Esophagus (tissue), 2 donors: ENCODE results near the gene NDC1. TPM values are rescaled to one million over a fixed set of nuclear protein-coding genes. Genes with fewer than 3 reads are reported as not detected.

Experiments used
- H3K27ac ChIP-seq, 2 donors: one replicate each; pipeline ENCODE4 v1.5.1; 2013; ENCODE audit warnings: low read depth in 2 of 2, mild to moderate bottlenecking in 2 of 2, inconsistent platforms in 1 of 2, low read length in 1 of 2, moderate library complexity in 1 of 2
- H3K27me3 ChIP-seq, 2 donors: one replicate each; pipeline ENCODE4 v1.6.1; 2013; ENCODE audit warnings: low read length in 2 of 2, control low read depth in 1 of 2, mild to moderate bottlenecking in 1 of 2; ENCODE audit not compliant: insufficient read depth in 2 of 2, control insufficient read depth in 1 of 2
- H3K36me3 ChIP-seq, 2 donors: one replicate each; pipeline ENCODE4 v1.6.1; 2013; ENCODE audit warnings: low read length in 1 of 2; ENCODE audit not compliant: control insufficient read depth in 2 of 2, insufficient read depth in 2 of 2
- H3K4me1 ChIP-seq, 2 donors: one replicate each; pipeline ENCODE4 v1.6.1; 2013; ENCODE audit warnings: low read length in 1 of 2; ENCODE audit not compliant: control insufficient read depth in 2 of 2, insufficient read depth in 2 of 2
- H3K4me3 ChIP-seq, 2 donors: one replicate each; pipeline ENCODE4 v1.5.1; 2013; ENCODE audit warnings: low read length in 2 of 2, mild to moderate bottlenecking in 2 of 2, low read depth in 1 of 2, moderate library complexity in 1 of 2
- H3K9me3 ChIP-seq, 2 donors: one replicate each; pipeline ENCODE4 v1.6.1; 2013; ENCODE audit warnings: mild to moderate bottlenecking in 2 of 2, low read depth in 1 of 2, low read length in 1 of 2, moderate library complexity in 1 of 2; ENCODE audit not compliant: control insufficient read depth in 2 of 2, insufficient read depth in 1 of 2
- WGBS, 2 donors: extraction: QIAGEN DNeasy Blood & Tissue Kit; methylation state at CpG; one replicate each; pipeline ENCODE4 v1.1.7; 2013; 5-methylcytosine and 5-hydroxymethylcytosine counted together
- polyA plus RNA-seq, 2 donors: library from polyadenylated mRNA; stranded (reverse); fragments of 200-250 nt; gene quantifications; one replicate each; pipeline ENCODE4 v1.2.3, GENCODE V29; 2013
- donor health status: healthy with polysubstance abuse.
- donor health status: Bipolar disorder and iron deficiency.

Gene NDC1
- polyA plus RNA-seq, 2 donors, result 4.9 to 7.1 TPM

DNA sequence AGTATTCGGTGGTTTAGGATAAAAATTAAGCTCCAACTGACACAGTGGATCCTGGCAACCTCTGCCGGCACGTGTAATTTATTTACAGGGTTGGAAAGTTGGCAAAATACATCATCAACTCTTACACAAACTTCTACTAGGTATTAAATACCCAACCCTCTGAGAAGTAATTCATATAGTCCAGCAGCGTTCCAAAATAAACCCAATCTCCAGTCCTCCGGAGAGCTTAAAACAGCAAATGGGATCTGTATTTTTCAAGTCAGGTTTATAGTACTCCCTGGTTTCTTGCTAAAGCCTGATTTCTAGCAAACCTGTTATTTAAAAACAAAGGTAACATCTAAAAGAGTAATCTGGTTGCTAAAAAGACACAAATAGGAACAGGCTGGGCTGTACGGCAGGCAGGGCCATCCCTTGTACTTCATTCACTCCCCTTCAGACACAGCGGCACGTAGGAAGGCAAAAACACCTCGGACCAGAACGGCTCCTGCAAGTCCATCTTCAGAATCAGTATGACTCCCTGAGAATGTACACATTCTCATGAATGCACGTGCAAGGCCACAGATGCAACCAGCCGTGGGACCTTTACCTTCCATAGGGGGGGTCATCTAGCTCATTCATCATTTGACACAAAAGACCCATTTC, 107.8 kb downstream of the NDC1 start:
- H3K27ac ChIP-seq, result no peak overlapping the region
- H3K4me3 ChIP-seq, result no peak overlapping the region
- H3K27me3 ChIP-seq, result no peaks in the 10 kb centered on the region
- no peaks in the 10 kb centered on the region for H3K4me1 ChIP-seq
- H3K36me3 ChIP-seq, result no peaks in the 10 kb centered on the region
- 77 to 83% methylated on average over 12 of the region's 12 CpGs for WGBS, 2 donors
- no peaks in the 10 kb centered on the region for H3K9me3 ChIP-seq

DNA sequence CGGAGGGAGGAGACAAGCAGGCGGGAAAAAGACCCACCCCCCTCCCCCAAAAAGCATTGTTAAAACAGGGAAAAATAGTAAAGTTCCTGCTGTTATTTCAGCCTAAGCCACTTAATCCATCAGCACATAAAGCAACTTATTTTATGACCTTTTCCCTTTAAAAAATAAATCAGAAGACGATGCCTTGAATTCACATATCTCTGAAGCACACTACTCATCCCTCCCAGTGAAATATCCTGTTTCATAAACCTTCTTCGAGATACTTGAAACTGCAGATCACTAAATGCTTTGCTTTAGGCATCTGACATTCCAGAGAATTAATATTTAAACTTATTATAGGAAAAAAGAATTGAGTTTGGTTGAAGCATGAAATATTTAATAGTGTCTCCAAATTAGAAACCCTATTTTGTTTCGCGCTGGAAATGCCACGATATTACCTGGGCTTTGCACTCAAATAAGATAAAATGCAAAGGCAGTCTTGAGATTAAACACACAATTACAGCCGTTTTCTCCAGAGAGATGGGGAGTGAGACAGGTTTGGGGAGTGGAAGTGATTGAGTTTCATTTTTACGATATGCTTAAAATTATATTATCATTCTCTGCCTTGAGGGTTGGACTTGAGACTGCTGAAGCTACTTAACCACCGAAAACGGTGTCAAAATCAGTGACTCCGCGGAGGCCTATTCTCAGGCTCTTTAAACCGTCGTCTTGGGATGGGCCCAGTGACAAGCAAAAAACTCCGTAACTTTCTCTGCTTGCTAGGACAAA, 108.5 kb downstream of the NDC1 start:
- Histone ChIP-seq H3K9me3 (no peaks in the 10 kb centered on the region), H3K36me3 (no peaks in the 10 kb centered on the region), H3K4me1 (no peaks in the 10 kb centered on the region), H3K27ac (no peak overlapping the region), H3K4me3 (no peak overlapping the region), H3K27me3 (no peaks in the 10 kb centered on the region)
- WGBS, 2 donors, result 81 to 86% methylated on average over 16 of the region's 16 CpGs

DNA sequence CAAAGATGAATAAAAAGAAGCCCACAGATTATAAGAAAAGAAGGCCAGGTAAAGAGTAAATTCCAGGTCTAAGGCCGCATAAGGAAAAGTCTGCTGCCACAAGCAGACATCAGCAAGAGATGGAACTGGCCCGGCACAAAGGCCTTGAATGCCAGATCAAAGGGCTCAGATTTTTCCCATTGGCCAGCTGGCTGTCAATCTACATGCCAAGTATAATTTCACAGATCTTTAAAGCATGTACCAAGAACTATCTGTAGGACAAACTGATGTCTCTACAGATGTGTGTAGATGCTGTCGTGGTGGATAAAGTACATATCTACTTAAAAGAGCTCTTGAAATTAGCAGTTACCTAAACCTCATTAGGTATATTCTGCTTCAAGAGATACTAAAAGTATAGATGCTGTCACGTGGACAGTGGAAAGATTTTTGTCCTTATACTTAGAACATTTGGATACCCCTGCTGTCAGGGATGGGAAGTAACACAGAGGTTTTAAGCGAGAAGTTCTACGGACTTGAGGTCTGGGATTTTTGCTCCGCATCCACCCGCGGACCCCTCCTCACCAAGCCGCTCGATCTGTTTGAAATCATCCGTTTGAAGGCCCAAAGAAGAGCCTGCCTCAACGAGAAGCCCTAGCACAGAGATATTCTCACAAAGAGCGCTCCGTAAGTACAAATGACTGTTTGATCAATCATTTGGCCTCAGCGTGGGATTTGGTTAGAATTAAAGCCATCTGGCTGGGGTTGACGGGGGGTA, 109.2 kb downstream of the NDC1 start:
- WGBS, 2 donors, result 82 to 86% methylated on average over 17 of the region's 17 CpGs
- Histone ChIP-seq H3K27ac (no peak overlapping the region), H3K4me3 (no peak overlapping the region), H3K9me3 (no peaks in the 10 kb centered on the region), H3K27me3 (no peaks in the 10 kb centered on the region), H3K4me1 (no peaks in the 10 kb centered on the region), H3K36me3 (no peaks in the 10 kb centered on the region)

DNA sequence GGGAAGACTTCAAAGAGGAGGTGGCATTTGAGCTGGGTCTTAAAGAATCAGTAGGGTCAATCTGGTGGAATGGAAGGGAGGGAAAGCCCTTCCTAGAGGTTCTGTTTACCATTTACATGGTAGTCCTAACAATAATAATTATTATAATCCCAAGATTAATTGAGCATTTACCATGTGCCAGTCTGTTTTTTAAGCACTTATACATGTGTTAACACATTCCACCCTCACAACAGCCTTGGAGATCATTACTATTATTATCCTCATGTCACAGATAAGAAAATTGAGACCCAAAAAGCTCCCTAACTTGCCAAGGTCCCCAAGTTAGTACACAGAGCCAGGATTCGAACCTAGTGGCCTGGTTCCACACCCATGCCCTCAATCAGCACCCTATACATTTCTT, 109.9 kb downstream of the NDC1 start:
- WGBS, 2 donors, result 61 to 71% methylated on average over 1 of the region's 1 CpG
- Histone ChIP-seq H3K9me3 (no peaks in the 10 kb centered on the region), H3K36me3 (no peaks in the 10 kb centered on the region), H3K27me3 (no peaks in the 10 kb centered on the region), H3K27ac (no peak overlapping the region), H3K4me3 (no peak overlapping the region), H3K4me1 (no peaks in the 10 kb centered on the region)

DNA sequence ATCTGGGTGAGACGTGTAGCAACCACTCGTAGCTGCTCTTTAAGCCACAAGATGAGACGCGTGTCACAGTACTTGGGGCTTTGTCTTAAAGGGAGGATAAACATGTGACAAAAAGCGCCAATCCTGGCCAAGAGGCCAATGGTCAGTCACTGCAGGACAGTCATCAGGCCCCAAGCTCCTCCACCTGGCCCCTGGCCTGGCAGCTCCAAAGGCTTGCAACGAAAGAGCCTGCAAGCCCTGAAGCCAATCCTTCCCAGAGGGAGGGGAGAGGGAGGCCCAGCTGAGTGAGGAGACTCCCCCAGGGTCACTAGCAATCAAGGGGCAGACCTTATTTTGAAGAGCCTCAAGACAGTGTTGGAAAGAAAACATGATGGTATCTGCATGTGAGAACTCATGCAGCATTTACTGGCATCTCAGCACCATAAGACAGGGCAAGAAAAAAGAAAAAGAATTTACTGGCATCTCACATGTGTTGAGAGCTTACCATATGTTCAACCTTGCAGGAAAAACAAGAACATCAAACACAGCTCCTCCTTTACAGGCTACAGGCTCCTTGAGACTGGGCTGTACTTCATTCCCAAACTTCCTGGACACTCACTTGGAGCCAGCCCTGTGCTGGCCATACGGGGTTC, 110.5 kb downstream of the NDC1 start:
- H3K4me3 ChIP-seq, result no peak overlapping the region
- H3K4me1 ChIP-seq, result no peaks in the 10 kb centered on the region
- no peaks in the 10 kb centered on the region for H3K36me3 ChIP-seq
- WGBS, 2 donors, result 92% methylated on average over 7 of the region's 7 CpGs
- H3K27me3 ChIP-seq, result no peaks in the 10 kb centered on the region
- H3K27ac ChIP-seq, result no peak overlapping the region
- no peaks in the 10 kb centered on the region for H3K9me3 ChIP-seq

DNA sequence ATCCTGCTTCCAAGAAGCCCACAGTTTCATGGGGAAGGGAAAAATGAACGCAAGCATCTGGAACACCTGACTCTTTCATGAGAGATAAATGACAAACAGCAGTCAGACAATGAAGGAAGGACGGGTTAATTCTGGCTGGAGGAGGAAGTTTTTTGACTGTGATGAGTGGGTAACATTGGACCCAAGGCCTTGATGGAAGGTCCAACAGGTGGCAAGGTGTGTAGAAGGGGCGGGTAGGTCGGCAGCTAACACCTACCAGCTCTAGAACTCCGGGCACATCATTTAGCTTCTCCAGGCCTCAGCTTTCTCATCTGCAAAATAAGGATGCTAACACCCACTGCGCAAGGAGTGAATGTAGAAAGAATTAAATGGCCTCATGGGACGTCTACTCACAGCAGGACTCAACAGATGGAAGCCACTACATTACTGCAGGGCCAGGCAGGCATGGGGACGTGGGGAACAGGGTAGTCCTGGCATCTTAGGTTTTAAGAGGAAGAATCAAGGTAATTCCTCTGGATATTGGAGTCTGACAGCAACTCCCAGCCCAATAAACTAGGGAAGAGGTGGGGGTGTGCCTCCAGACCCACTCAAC, 112.0 kb downstream of the NDC1 start:
- WGBS, 2 donors, result 87 to 89% methylated on average over 8 of the region's 8 CpGs
- Histone ChIP-seq H3K4me3 (no peak overlapping the region), H3K27ac (no peak overlapping the region), H3K36me3 (no peaks in the 10 kb centered on the region), H3K4me1 (no peaks in the 10 kb centered on the region), H3K27me3 (no peaks in the 10 kb centered on the region), H3K9me3 (no peaks in the 10 kb centered on the region)

DNA sequence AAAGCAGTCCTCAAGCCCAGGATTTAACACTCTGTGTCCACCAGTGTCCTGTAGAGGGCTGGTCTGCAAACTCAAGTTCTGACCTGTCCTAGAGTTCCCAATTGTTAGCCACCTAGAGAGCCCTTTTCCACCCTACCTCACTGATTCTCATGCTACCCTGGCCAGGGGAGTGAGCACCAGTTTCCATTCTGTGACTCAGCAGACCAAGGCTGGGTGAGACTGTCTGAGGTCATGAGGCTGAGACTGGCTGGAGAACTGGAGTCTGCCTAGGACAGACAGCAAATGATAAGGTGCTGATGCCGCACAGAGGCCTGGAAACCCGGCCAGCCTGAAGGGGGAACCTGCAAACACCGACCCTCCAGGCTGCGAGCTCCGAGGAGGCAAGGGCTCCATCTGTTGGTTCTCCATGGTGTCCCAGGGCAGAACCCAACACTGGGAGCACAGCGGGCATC, 112.8 kb downstream of the NDC1 start:
- H3K9me3 ChIP-seq, result no peaks in the 10 kb centered on the region
- no peaks in the 10 kb centered on the region for H3K27me3 ChIP-seq
- H3K4me3 ChIP-seq, result no peak overlapping the region
- no peaks in the 10 kb centered on the region for H3K36me3 ChIP-seq
- no peak overlapping the region for H3K27ac ChIP-seq
- whole genome bisulfite sequencing, 2 donors, result 53 to 64% methylated on average over 6 of the region's 6 CpGs
- H3K4me1 ChIP-seq, result no peaks in the 10 kb centered on the region

DNA sequence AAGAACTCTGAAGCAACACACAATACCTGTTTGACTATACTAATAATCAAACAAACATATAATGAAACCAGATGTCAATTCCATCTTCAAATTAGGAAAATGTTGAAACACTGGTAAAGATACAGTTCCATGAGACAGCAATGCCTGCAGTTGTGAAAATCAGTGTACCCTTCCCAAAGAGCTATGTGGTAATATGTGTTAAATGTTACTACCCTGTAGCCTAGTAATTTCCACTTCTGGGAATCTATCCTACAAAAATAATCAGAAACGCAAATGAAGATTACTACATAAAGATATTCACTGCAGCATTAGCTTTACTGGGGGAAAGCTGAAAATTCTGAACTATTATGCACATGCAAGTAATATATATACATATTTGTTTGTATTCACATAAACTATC, 116.1 kb downstream of the NDC1 start:
- H3K27me3 ChIP-seq, result no peaks in the 10 kb centered on the region
- H3K4me1 ChIP-seq, result no peaks in the 10 kb centered on the region

DNA sequence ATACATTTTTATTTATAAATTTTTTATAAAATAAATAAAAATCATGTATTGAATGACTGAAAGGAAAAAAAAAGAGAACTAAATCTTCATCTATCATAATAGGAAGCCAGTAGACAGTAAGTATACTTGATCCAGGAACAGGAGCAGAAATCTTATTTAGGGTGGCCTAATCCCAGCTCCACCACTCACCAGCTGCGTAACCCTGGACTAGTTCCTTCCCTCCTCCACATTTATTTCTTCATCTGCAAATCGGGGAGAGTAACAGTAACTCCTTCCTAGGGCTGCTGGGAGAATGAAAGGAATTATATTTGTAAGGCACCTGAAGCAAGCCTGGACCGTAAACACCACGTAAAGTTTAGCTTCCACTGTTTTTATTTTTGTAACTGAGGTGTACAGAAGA, 117.0 kb downstream of the NDC1 start:
- Histone ChIP-seq H3K4me1 (no peaks in the 10 kb centered on the region), H3K4me3 (no peak overlapping the region), H3K27ac (no peak overlapping the region), H3K27me3 (no peaks in the 10 kb centered on the region), H3K36me3 (no peaks in the 10 kb centered on the region), H3K9me3 (no peaks in the 10 kb centered on the region)
- 71 to 84% methylated on average over 4 of the region's 4 CpGs for WGBS, 2 donors

More for the DNA sequence above, 116.1 kb downstream of the NDC1 start:
- no peak overlapping the region for H3K4me3 ChIP-seq
- 82 to 84% methylated on average over 1 of the region's 1 CpG for WGBS, 2 donors
- H3K27ac ChIP-seq, result no peak overlapping the region
- H3K9me3 ChIP-seq, result no peaks in the 10 kb centered on the region
- no peaks in the 10 kb centered on the region for H3K36me3 ChIP-seq
